Mucosa of descending colon (tissue), 3 donors: ENCODE data around the gene FMN1. TPM values are rescaled to one million over a fixed set of nuclear protein-coding genes. Genes with fewer than 3 reads are reported as not detected.

ENCODE experiments used
- ATAC-seq: fragments of 200-7000 bp; cut with Tn5 transposase; one replicate; pipeline ENCODE4 v1.9.1; 2020; ENCODE audit warnings: mild to moderate bottlenecking, moderate library complexity
- DNase-seq, 3 donors: peaks; one replicate each; pipeline ENCODE4 v3.0.0-alpha.2; 2020
- H3K36me3 ChIP-seq: fragments of 200-600 bp; one replicate; pipeline ENCODE4 v1.8.0; 2021; ENCODE audit warnings: low read depth, mild to moderate bottlenecking
- H3K4me1 ChIP-seq: fragments of 200-600 bp; one replicate; pipeline ENCODE4 v1.8.0; 2021; ENCODE audit warnings: low read depth, mild to moderate bottlenecking
- H3K4me3 ChIP-seq: fragments of 200-600 bp; one replicate; pipeline ENCODE4 v1.8.0; 2021; ENCODE audit warnings: mild to moderate bottlenecking
- H3K9me3 ChIP-seq: fragments of 200-600 bp; one replicate; pipeline ENCODE4 v1.8.0; 2021; ENCODE audit warnings: mild to moderate bottlenecking
- CTCF ChIP-seq: fragments of 200-600 bp; IDR thresholded peaks from one replicate; pipeline ENCODE4 v1.8.0; 2022; ENCODE audit warnings: antibody characterized with exemption, mild to moderate bottlenecking
- intact Hi-C, 2 donors: fragments of 100-400 bp; cut with DNase I in 1 of 2; cut with micrococcal nuclease in 1 of 2; formaldehyde crosslinking; loops; one replicate each; pipeline versions ENCODE4 v1.11.0 to v1.11.1; 2022; cut with DNase I, micrococcal nuclease
- total RNA-seq, 3 donors: library from RNA; stranded (reverse); fragmentation: NEBNext Ultra II Directional in 2 of 3; extraction: Animal tissue kit (Norgen Biotek cat#: 25700) in 2 of 3; gene quantifications; one replicate each; pipeline versions ENCODE4 v1.2.1 to v1.2.4, GENCODE V29; 2021 to 2023
- donor health status: DM: no; HTN: no; CAD: no; lungs with moderate emphysema.
- donor health status: DM: no; HTN: no; CAD: no.
- donor health status: DM: no; HTN: yes; CAD: no.

FMN1 gene
- total RNA-seq, 3 donors from 2014 or later: 30.8 to 65.1 (median 43.4) TPM

- TF ChIP-seq CTCF: no peak
- H3K36me3 ChIP-seq: no peaks in the 10 kb centered on the region
- H3K4me3 ChIP-seq: no peak overlapping the region
- ATAC-seq (peak; percentile 58), DNase-seq (no peak)
- peaks cover 34% of the 10 kb centered on the region for H3K4me1 ChIP-seq
- intact Hi-C loops: no loop called here
- H3K9me3 ChIP-seq: no peaks in the 10 kb centered on the region
These were observed 165.3 kb downstream of the FMN1 start for GRCh38 chr15:33029109-33029652.

GRCh38 chr15:33028495-33028894 is 166.0 kb downstream of the FMN1 start:
- ATAC-seq (no peak), DNase-seq (no peak)
- H3K4me1 ChIP-seq: peaks cover 28% of the 10 kb centered on the region
- H3K36me3 ChIP-seq: no peaks in the 10 kb centered on the region
- no peak overlapping the region for H3K4me3 ChIP-seq
- H3K9me3 ChIP-seq: no peaks in the 10 kb centered on the region
- intact Hi-C loops: no loop called here
- no peak for TF ChIP-seq CTCF

- Histone ChIP-seq H3K36me3 (no peaks in the 10 kb centered on the region), H3K9me3 (no peaks in the 10 kb centered on the region), H3K4me3 (no peak overlapping the region), H3K4me1 (peaks cover 27% of the 10 kb centered on the region)
- ATAC-seq (peak; percentile 11), DNase-seq (no peak)
- no peak for TF ChIP-seq CTCF
- intact Hi-C loops: no loop called here
These were observed 167.0 kb downstream of the FMN1 start for GRCh38 chr15:33027306-33028035.

- intact Hi-C loops: no loop called here
- Histone ChIP-seq H3K36me3 (no peaks in the 10 kb centered on the region), H3K9me3 (no peaks in the 10 kb centered on the region), H3K4me3 (no peak overlapping the region), H3K4me1 (peaks cover 27% of the 10 kb centered on the region)
- ATAC-seq (peak; percentile 48), DNase-seq (peak in 1 of 3 donors; percentile 35)
- TF ChIP-seq CTCF: no peak
These were observed 167.9 kb downstream of the FMN1 start for GRCh38 chr15:33026614-33027013.

GRCh38 chr15:33022629-33023028 is 171.9 kb downstream of the FMN1 start:
- H3K9me3 ChIP-seq: no peaks in the 10 kb centered on the region
- ATAC-seq (peak; percentile 68), DNase-seq (peak in 2 of 3 donors; percentile 48 to 55)
- no peak for TF ChIP-seq CTCF
- H3K4me1 ChIP-seq: peaks cover 8% of the 10 kb centered on the region
- intact Hi-C loops: loop anchor here in 1 of 2 donors (2.0 kb wide), 1 partner anchor 52 kb away; no protein-coding TSS in a partner anchor
- H3K36me3 ChIP-seq: no peaks in the 10 kb centered on the region
- no peak overlapping the region for H3K4me3 ChIP-seq
